GM13977 (cell line): Measurements from ENCODE around the gene CDON.

Experiments
- DNase-seq: peaks from one replicate; pipeline ENCODE4 v3.0.0; 2012; ENCODE audit warnings: low spot score
- in situ Hi-C: fragments of 300-500 bp; cut with MboI; formaldehyde crosslinking; loops from one replicate; pipeline ENCODE4 v1.12.0; 2022; ENCODE audit warnings: low sequenced_read_pairs, low pct_unique_long_range_greater_than_20kb, mixed read lengths, inconsistent platforms; ENCODE audit not compliant: unreplicated experiment
- TF ChIP-seq, protein P1 (sequence below): IDR thresholded peaks from 2 replicates; pipeline ENCODE4 v1.5.1; 2012; ENCODE audit warnings: mild to moderate bottlenecking, control low read depth; ENCODE audit not compliant: insufficient read depth; ENCODE audit errors: extremely low read depth, missing control alignments

The CDON gene

DNA sequence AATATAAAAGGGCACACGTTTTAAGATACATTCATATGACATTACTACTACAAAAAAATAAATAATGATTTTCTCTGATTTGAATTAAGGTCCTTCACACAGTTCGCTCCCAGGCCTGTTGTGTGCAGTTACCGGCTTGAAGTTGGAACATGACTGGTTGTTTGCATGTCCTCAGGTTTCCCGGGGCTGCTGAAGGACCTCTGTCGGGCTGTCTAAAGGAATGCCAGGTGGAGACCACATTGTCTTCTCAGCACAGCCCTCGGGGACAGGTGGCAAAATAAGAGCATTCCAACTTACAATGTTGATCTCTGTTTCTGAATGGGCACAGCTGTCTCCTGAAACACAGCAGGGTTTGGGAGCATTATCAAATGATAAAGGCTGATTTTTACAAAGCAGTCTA is 101.9 kb downstream of the CDON start:
- TF ChIP-seq, protein P1, sequence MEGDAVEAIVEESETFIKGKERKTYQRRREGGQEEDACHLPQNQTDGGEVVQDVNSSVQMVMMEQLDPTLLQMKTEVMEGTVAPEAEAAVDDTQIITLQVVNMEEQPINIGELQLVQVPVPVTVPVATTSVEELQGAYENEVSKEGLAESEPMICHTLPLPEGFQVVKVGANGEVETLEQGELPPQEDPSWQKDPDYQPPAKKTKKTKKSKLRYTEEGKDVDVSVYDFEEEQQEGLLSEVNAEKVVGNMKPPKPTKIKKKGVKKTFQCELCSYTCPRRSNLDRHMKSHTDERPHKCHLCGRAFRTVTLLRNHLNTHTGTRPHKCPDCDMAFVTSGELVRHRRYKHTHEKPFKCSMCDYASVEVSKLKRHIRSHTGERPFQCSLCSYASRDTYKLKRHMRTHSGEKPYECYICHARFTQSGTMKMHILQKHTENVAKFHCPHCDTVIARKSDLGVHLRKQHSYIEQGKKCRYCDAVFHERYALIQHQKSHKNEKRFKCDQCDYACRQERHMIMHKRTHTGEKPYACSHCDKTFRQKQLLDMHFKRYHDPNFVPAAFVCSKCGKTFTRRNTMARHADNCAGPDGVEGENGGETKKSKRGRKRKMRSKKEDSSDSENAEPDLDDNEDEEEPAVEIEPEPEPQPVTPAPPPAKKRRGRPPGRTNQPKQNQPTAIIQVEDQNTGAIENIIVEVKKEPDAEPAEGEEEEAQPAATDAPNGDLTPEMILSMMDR, result no peak
- no peak for DNase-seq
- in situ Hi-C loops, result no loop called here

DNA sequence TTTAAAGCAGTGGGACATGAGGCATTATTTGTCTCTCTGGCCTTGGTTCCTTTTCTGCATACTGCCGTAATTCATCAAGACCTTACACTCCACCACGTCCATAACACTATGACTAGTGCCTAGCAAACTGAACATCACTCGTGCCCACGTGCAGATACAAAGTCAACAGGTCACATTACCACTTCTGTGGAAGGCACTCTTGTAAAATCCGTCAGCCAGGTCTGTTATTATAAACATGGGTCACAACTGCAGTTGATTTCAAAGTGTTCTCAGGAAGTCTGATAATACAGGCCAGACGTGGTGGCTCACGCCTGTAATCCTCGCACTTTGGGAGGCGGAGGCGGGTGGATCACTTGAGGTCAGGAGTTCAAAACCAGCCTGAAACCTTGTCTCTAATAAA is 102.7 kb downstream of the CDON start:
- TF ChIP-seq, protein P1, result no peak
- in situ Hi-C loops, result no loop called here
- DNase-seq, result no peak

DNA sequence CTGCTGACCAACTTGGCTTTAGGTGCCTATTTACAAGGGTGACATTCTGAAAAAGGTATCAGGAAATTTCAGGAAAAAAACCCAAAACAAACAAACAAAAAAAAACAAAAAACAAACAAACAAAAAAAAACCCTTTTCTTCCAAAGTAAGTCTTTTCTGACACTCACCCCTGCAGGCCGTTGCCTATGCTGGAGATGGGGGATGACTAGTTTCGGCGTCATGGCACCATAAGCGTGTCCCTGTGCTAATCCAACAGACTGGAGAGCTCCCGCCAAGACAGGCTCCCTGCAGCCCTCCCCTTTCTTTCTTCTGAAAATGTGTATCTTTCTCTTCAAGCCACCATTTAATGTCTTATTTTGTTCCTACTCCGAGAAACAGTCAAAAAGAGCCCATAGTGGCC is 103.2 kb downstream of the CDON start:
- in situ Hi-C loops, result no loop called here
- TF ChIP-seq, protein P1, result no peak
- DNase-seq, result no peak

DNA sequence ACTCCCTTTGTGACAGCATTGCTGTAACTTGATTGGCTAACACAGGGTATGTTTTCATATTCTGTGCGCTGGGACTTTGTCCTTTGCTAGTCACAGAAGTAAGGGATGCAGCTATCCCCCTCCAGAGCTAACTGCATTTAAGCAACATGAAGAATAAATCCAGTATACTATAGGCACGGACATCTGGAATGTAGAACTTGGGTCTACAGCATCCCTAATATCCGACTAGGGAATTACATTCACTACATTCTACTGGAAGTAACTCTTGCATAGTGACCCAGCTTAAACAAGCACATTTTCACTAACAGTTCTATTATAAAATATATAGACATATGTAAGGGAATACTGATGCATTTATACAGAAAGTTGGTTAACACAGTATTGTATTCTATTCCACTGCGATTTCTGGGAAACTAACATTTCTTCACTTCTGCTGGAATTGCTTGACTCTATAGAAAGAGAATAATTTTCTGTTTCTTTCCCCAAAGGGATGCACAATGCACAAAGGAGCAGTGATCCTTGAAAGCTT is 103.7 kb downstream of the CDON start:
- TF ChIP-seq, protein P1, result no peak
- in situ Hi-C loops, result no loop called here
- no peak for DNase-seq

DNA sequence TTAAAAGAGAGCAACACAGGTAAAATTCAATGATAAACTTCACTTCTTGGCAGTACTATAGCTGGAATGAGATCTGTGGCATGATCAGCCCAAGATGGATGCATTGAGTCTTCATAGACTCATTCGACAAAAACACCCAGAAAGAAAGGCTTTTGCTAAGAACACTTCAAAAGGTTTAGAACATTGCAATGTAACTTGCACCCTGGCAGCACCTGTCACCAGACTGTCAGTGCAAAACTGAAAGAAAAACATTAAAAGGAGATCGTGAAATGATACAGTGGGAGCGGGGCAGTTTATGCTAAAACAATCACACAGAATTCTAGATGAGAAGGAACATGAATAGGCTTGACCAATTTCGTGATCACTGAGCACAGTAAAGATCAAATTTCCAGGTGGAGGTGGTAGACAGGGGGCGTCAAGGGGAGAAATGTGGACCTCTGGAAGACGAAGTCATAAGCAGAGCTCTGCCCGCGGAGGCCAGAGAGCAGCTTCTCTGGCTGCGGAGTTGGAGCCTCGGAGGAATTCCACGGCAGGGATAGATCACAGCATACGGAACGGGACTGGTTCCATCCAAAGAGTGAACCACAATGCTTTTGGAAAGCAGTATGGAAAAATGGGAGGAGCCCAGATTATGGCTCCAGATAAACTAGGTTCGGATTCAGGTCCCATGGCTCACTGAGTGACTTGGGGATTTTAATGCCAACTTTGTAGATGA is 104.9 kb downstream of the CDON start:
- in situ Hi-C loops, result no loop called here
- TF ChIP-seq, protein P1, result no peak
- DNase-seq, result no peak

DNA sequence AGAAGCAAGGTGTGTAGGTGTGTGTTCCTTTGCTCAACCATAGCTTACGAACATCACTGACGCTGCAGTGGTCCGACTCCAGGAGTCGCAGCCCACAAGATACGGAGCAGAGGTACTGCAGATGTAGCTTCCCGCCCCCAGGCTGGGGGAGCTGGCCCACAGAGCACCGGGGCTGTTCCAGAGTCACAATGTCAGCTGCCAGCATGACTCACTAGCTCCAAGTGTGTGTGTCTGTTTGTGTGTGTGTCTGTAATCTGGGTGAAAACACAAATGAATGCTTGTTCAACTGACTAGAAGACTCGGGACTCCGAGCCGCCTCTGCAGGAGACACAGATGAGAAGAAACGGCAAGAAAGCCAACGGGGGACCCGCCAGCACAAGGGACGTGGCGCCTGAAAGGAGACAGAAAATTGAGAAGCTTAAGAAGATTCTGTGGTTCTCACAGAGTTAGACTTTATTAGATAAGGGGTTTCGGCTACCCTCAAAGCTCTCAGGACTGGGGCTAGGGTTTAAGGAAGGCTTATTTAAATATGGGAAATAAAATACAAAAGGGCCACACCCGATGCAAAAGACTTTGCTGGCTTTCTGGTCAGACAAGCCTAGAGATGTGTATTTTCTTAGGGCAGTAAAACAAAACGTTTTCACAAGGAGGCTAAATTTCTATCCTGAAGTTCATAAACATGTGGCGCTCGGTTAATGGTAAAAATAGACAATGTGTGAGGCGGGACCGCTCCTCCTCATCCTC is 106.1 kb downstream of the CDON start:
- TF ChIP-seq, protein P1, result no peak
- DNase-seq, result no peak
- in situ Hi-C loops, result no loop called here
